Loucy (cell line): ENCODE results near the gene TMEM132D.

Experiments
- H2AFZ ChIP-seq: fragments of 200-600 bp; sonication (generic); 2 replicates; pipeline ENCODE4 v1.6.0; 2016; ENCODE audit warnings: antibody characterized with exemption, mild to moderate bottlenecking, low read length, moderate library complexity
- H3F3A ChIP-seq: fragments of 200-600 bp; 2 replicates; pipeline ENCODE4 v1.6.0; 2016; ENCODE audit warnings: antibody characterized with exemption, low read depth, mild to moderate bottlenecking
- H3K27me3 ChIP-seq: fragments of 200-600 bp; sonication (generic); 2 replicates; pipeline ENCODE4 v1.6.1; 2014; ENCODE audit warnings: low read length, mild to moderate bottlenecking; ENCODE audit not compliant: insufficient read depth, poor library complexity, severe bottlenecking
- H3K36me3 ChIP-seq: fragments of 200-600 bp; sonication (generic); 2 replicates; pipeline ENCODE4 v1.6.1; 2016; ENCODE audit warnings: low read length; ENCODE audit not compliant: insufficient read depth
- H3K4me1 ChIP-seq: fragments of 200-600 bp; sonication (generic); 2 replicates; pipeline ENCODE4 v1.5.1; 2014; ENCODE audit warnings: low read length, mild to moderate bottlenecking; ENCODE audit not compliant: insufficient read depth, poor library complexity, severe bottlenecking
- H3K4me2 ChIP-seq: fragments of 200-600 bp; sonication (generic); 2 replicates; pipeline ENCODE4 v1.6.0; 2014; ENCODE audit warnings: antibody characterized with exemption, low read length, low read depth, mild to moderate bottlenecking; ENCODE audit not compliant: poor library complexity, severe bottlenecking
- H3K4me3 ChIP-seq: fragments of 200-600 bp; sonication (generic); 2 replicates; pipeline ENCODE4 v1.5.1; 2014; ENCODE audit warnings: low read length, mild to moderate bottlenecking, mixed read lengths; ENCODE audit not compliant: poor library complexity, severe bottlenecking
- H3K79me2 ChIP-seq: fragments of 200-600 bp; sonication (generic); 2 replicates; pipeline ENCODE4 v1.6.1; 2014; ENCODE audit warnings: low read length; ENCODE audit not compliant: insufficient read depth
- H3K9ac ChIP-seq: fragments of 200-600 bp; sonication (generic); 2 replicates; pipeline ENCODE4 v1.6.0; 2014; ENCODE audit warnings: mild to moderate bottlenecking, low read depth, low read length, moderate library complexity; ENCODE audit not compliant: poor library complexity, severe bottlenecking
- H3K9me2 ChIP-seq: fragments of 200-600 bp; sonication (generic); replicated peaks from 2 replicates; pipeline ENCODE4 v1.6.1; 2016; ENCODE audit warnings: low read depth, low read length, mixed read lengths
- H3K9me3 ChIP-seq: fragments of 200-600 bp; sonication (generic); 2 replicates; pipeline ENCODE4 v1.6.1; 2014; ENCODE audit warnings: mild to moderate bottlenecking, antibody characterized with exemption, low read length, low read depth; ENCODE audit not compliant: insufficient read depth
- H4K20me1 ChIP-seq: fragments of 200-600 bp; sonication (generic); 2 replicates; pipeline ENCODE4 v1.6.0; 2014; ENCODE audit warnings: antibody characterized with exemption, low read length, mild to moderate bottlenecking; ENCODE audit not compliant: insufficient read depth, poor library complexity, severe bottlenecking
- CTCF ChIP-seq: fragments of 200-600 bp; sonication (generic); conservative IDR thresholded peaks from 2 replicates; pipeline ENCODE4 v1.5.1; 2014; ENCODE audit warnings: mild to moderate bottlenecking, antibody characterized with exemption, low read length
- EZH2phosphoT487 ChIP-seq: fragments of 200-600 bp; IDR thresholded peaks from 2 replicates; pipeline ENCODE4 v1.6.1; 2018; ENCODE audit warnings: antibody characterized with exemption, mild to moderate bottlenecking, moderate library complexity, borderline replicate concordance

The TMEM132D gene

GRCh38 chr12:129772501-129773493 is 131.0 kb downstream of the TMEM132D start:
- Histone ChIP-seq H3K36me3 (no peaks in the 10 kb centered on the region), H2AFZ (no peak overlapping the region), H3K4me2 (no peak overlapping the region), H3K79me2 (no peaks in the 10 kb centered on the region), H3K4me1 (no peaks in the 10 kb centered on the region), H4K20me1 (no peaks in the 10 kb centered on the region), H3F3A (no peaks in the 10 kb centered on the region), H3K9me2 (no peaks in the 10 kb centered on the region), H3K9ac (no peak overlapping the region), H3K4me3 (no peak overlapping the region), H3K27me3 (no peaks in the 10 kb centered on the region), H3K9me3 (no peaks in the 10 kb centered on the region; the same call in 1 of the 2 replicates)
- TF ChIP-seq EZH2phosphoT487 (no peak), CTCF (no peak)

GRCh38 chr12:129771238-129771637 is 132.6 kb downstream of the TMEM132D start:
- Histone ChIP-seq H2AFZ (no peak overlapping the region), H3K9me3 (no peaks in the 10 kb centered on the region; the same call in 1 of the 2 replicates), H3K4me2 (no peak overlapping the region), H3K27me3 (no peaks in the 10 kb centered on the region), H4K20me1 (no peaks in the 10 kb centered on the region), H3K79me2 (no peaks in the 10 kb centered on the region), H3K4me1 (no peaks in the 10 kb centered on the region), H3K4me3 (no peak overlapping the region), H3K9ac (no peak overlapping the region), H3K36me3 (no peaks in the 10 kb centered on the region), H3F3A (no peaks in the 10 kb centered on the region), H3K9me2 (no peaks in the 10 kb centered on the region)
- TF ChIP-seq EZH2phosphoT487 (no peak), CTCF (no peak)

- TF ChIP-seq CTCF (no peak), EZH2phosphoT487 (no peak)
Observed at GRCh38 chr12:129765719-129766118, 138.1 kb downstream of the TMEM132D start.

More at GRCh38 chr12:129765719-129766118, 138.1 kb downstream of the TMEM132D start:
- H3K27me3 ChIP-seq: no peaks in the 10 kb centered on the region
- no peaks in the 10 kb centered on the region for H3K9me2 ChIP-seq
- H3K4me1 ChIP-seq: no peaks in the 10 kb centered on the region
- no peaks in the 10 kb centered on the region for H3K79me2 ChIP-seq
- no peaks in the 10 kb centered on the region; the same call in 1 of the 2 replicates for H3K9me3 ChIP-seq
- H3F3A ChIP-seq: no peaks in the 10 kb centered on the region
- no peaks in the 10 kb centered on the region for H3K36me3 ChIP-seq
- H3K4me2 ChIP-seq: no peak overlapping the region
- no peaks in the 10 kb centered on the region for H4K20me1 ChIP-seq
- H2AFZ ChIP-seq: no peak overlapping the region
- no peak overlapping the region for H3K4me3 ChIP-seq
- no peak overlapping the region for H3K9ac ChIP-seq
